ENCODE results near the gene FAM24A.

FAM24A gene

GRCh38 chr10:122931088-122931906 lies 20.9 kb downstream of the FAM24A start:
- DNase-seq = peak; percentile 92

GRCh38 chr10:122939133-122939855 lies 28.9 kb downstream of the FAM24A start:
- DNase-seq = no peak

GRCh38 chr10:122939856-122940543 lies 29.6 kb downstream of the FAM24A start:
- DNase-seq = peak; percentile 39

GRCh38 chr10:122949296-122949695 lies 38.9 kb downstream of the FAM24A start:
- no peak for DNase-seq

GRCh38 chr10:122953902-122954730 lies 43.7 kb downstream of the FAM24A start, which contains the start of gene C10orf88:
TSS of gene C10orf88 (minus strand) at chr10:122954227. CDS start at chr10:122954178, 49 bp downstream.
- DNase-seq = peak; percentile 99

GRCh38 chr10:122954731-122955050 lies 44.3 kb downstream of the FAM24A start:
- DNase-seq = no peak

GRCh38 chr10:122955892-122956291 lies 45.5 kb downstream of the FAM24A start:
- DNase-seq = no peak

GRCh38 chr10:122957474-122957873 lies 47.1 kb downstream of the FAM24A start:
- DNase-seq = no peak

GRCh38 chr10:122962405-122962804 lies 52.0 kb downstream of the FAM24A start:
- DNase-seq = no peak
